K562 (cell line): ENCODE measurements around the gene TUT4. TPM values are rescaled to one million over a fixed set of nuclear protein-coding genes. Genes with fewer than 3 reads are reported as not detected.

Experiments used
- BCOR ChIP-seq: fragments of 450-650 bp; IDR thresholded peaks from 2 replicates; pipeline ENCODE4 v1.6.1; 2016
- EGR1 ChIP-seq: fragments of 450-650 bp; conservative IDR thresholded peaks from 2 replicates; pipeline ENCODE4 v1.6.1; 2017; ENCODE audit warnings: mild to moderate bottlenecking
- ELF4 ChIP-seq: fragments of 450-650 bp; formaldehyde crosslinking; IDR thresholded peaks from 2 replicates; pipeline ENCODE4 v1.4.0; 2022; ENCODE audit warnings: missing genetic modification characterization
- KAT7 ChIP-seq: sonication (generic); formaldehyde crosslinking; IDR thresholded peaks from 2 replicates; pipeline ENCODE4 v1.8.0; 2022; ENCODE audit warnings: missing genetic modification reagents, mild to moderate bottlenecking, borderline replicate concordance
- MEF2A ChIP-seq: IDR thresholded peaks from 2 replicates; pipeline ENCODE4 v1.6.1; 2011; ENCODE audit warnings: low read depth, mild to moderate bottlenecking, low read length, moderate library complexity; ENCODE audit not compliant: control insufficient read depth
- SMAD3 ChIP-seq: fragments of 450-650 bp; formaldehyde crosslinking; conservative IDR thresholded peaks from 2 replicates; pipeline ENCODE4 v1.4.0; 2020; ENCODE audit warnings: mild to moderate bottlenecking
- TAF7 ChIP-seq: fragments of 450-650 bp; IDR thresholded peaks from 2 replicates; pipeline ENCODE4 v1.6.1; 2016; ENCODE audit warnings: missing genetic modification characterization, missing compliant biosample characterization
- TBL1XR1 ChIP-seq, 2 experiments: IDR thresholded peaks; 2 replicates each; pipeline ENCODE4 v1.6.1; 2012; ENCODE audit warnings: improper control_type of control experiment in 2 of 2, low read length in 2 of 2, mild to moderate bottlenecking in 1 of 2
- TEAD1 ChIP-seq, 2 experiments: fragments of 450-650 bp in 1 of 2; sonication (generic) in 1 of 2; formaldehyde crosslinking; IDR thresholded peaks; 2 replicates each; pipeline versions ENCODE4 v1.4.0 to v1.8.0; 2020 to 2022; ENCODE audit warnings: mild to moderate bottlenecking in 2 of 2, missing genetic modification reagents in 1 of 2
- ZNF41 ChIP-seq: fragments of 250-450 bp; sonication (Bioruptor Pico); conservative IDR thresholded peaks from 2 replicates; pipeline ENCODE4 v1.4.0; 2020; ENCODE audit warnings: mild to moderate bottlenecking
- ZNF780A ChIP-seq: fragments of 250-450 bp; sonication (Bioruptor Pico); IDR thresholded peaks from 2 replicates; pipeline ENCODE4 v1.5.0; 2021; ENCODE audit warnings: mild to moderate bottlenecking
- polyA plus RNA-seq, 8 experiments: library from polyadenylated mRNA; depleted of rRNA in 4 of 8; stranded (reverse) in 5 of 8; unstranded in 3 of 8; fragments of >200 nt; fragmentation: Nextera tagmentation in 2 of 8; fragmentation: Illumina TruSeq in 1 of 8; extraction: Ambion mirVana in 2 of 8; extraction: Trizol in 1 of 8; gene quantifications; 2 replicates each; pipeline versions ENCODE4 v1.2.1 to v1.2.3, GENCODE V29; 2011 to 2014; ENCODE audit warnings: inconsistent platforms in 1 of 8, missing spikeins in 1 of 8
- total RNA-seq, 7 experiments: library from RNA; depleted of rRNA in 6 of 7; stranded (reverse); fragments of >200 nt in 6 of 7; fragmentation: Illumina TruSeq in 2 of 7; extraction: Trizol in 2 of 7; gene quantifications; 2 replicates each; pipeline versions ENCODE4 v1.2.1 to v1.2.3, GENCODE V29; 2011 to 2021; ENCODE audit warnings: low replicate concordance in 1 of 7
- TF ChIP-seq, protein P1 (sequence below): fragments of 250-450 bp; sonication (Bioruptor Pico); IDR thresholded peaks from 2 replicates; pipeline ENCODE4 v1.4.0; 2020
- TF ChIP-seq, protein P2 (sequence below): fragments of 450-650 bp; IDR thresholded peaks from 2 replicates; pipeline ENCODE4 v1.7.0; 2016; ENCODE audit warnings: borderline replicate concordance
- TF ChIP-seq, protein P3 (sequence below), 2 experiments: fragments of 450-650 bp in 1 of 2; IDR thresholded peaks; 2 replicates each; pipeline ENCODE4 v1.6.1; 2011 to 2017; ENCODE audit warnings: low read depth in 2 of 2, antibody characterized with exemption in 1 of 2, borderline replicate concordance in 1 of 2, low read length in 1 of 2, mild to moderate bottlenecking in 1 of 2, mixed read lengths in 1 of 2; ENCODE audit not compliant: control insufficient read depth in 1 of 2
- TF ChIP-seq, protein P4 (sequence below), 2 experiments: fragments of 450-650 bp in 1 of 2; sonication (generic) in 1 of 2; formaldehyde crosslinking in 1 of 2; IDR thresholded peaks in 1 of 2; conservative IDR thresholded peaks in 1 of 2; 2 replicates each; pipeline versions ENCODE4 v1.6.1 to v1.8.1; 2016 to 2023; ENCODE audit warnings: mild to moderate bottlenecking in 2 of 2, moderate library complexity in 2 of 2, inconsistent platforms in 1 of 2, missing genetic modification reagents in 1 of 2

The TUT4 gene
- total and polyA plus RNA-seq, 9 of the 15 experiments (the other 6 are each of a cell fraction or from before 2014, with no cell fraction given), result 15.8 to 53.5 (median 36.7) TPM

DNA sequence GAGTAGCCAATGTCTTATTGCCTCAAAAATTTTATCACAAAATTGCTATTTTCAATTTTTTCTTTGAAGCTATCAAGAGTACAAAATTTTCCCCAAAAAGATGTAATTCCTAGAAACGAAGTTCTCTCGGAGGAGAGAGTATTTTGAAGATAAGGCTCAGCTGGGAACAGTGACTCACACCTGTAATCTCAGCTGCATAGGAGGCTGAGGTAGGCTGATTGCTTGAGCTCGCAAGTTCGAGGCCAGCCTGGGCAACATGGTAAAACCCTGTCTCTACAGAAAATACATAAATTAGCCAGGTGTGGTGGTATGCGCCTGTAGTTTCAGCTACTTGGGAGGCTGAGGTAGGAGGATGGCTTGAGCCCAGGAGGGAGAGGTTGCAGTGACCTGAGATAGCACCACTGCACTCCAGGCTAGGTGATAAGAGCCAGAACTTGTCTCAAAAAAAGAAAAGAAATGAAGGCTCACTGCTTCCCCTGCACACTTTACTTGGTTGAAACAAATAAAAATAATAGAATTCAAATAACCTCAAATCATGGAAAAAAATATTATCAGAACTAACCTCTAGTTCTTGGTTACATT lies 22.2 kb downstream of the TUT4 start (continued):
- TF ChIP-seq, protein P1, sequence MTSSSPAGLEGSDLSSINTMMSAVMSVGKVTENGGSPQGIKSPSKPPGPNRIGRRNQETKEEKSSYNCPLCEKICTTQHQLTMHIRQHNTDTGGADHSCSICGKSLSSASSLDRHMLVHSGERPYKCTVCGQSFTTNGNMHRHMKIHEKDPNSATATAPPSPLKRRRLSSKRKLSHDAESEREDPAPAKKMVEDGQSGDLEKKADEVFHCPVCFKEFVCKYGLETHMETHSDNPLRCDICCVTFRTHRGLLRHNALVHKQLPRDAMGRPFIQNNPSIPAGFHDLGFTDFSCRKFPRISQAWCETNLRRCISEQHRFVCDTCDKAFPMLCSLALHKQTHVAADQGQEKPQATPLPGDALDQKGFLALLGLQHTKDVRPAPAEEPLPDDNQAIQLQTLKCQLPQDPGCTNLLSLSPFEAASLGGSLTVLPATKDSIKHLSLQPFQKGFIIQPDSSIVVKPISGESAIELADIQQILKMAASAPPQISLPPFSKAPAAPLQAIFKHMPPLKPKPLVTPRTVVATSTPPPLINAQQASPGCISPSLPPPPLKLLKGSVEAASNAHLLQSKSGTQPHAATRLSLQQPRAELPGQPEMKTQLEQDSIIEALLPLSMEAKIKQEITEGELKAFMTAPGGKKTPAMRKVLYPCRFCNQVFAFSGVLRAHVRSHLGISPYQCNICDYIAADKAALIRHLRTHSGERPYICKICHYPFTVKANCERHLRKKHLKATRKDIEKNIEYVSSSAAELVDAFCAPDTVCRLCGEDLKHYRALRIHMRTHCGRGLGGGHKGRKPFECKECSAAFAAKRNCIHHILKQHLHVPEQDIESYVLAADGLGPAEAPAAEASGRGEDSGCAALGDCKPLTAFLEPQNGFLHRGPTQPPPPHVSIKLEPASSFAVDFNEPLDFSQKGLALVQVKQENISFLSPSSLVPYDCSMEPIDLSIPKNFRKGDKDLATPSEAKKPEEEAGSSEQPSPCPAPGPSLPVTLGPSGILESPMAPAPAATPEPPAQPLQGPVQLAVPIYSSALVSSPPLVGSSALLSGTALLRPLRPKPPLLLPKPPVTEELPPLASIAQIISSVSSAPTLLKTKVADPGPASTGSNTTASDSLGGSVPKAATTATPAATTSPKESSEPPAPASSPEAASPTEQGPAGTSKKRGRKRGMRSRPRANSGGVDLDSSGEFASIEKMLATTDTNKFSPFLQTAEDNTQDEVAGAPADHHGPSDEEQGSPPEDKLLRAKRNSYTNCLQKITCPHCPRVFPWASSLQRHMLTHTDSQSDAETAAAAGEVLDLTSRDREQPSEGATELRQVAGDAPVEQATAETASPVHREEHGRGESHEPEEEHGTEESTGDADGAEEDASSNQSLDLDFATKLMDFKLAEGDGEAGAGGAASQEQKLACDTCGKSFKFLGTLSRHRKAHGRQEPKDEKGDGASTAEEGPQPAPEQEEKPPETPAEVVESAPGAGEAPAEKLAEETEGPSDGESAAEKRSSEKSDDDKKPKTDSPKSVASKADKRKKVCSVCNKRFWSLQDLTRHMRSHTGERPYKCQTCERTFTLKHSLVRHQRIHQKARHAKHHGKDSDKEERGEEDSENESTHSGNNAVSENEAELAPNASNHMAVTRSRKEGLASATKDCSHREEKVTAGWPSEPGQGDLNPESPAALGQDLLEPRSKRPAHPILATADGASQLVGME (CRISPR knock-in tag), result no peak
- TF ChIP-seq MEF2A (no peak), SMAD3 (CRISPR knock-in tag) (no peak), BCOR (peak; percentile 75), ZNF780A (no peak), EGR1 (no peak), ZNF41 (CRISPR knock-in tag) (no peak), TEAD1 (CRISPR knock-in tag; IDR thresholded peaks at IDR 0.05) (no peak), TAF7 (tag) (no peak), ELF4 (CRISPR knock-in tag) (no peak), TBL1XR1 (IDR thresholded peaks at IDR 0.05; ENCODE audit: low read length in 2 of 2) (no peak), KAT7 (CRISPR knock-in tag) (no peak)
- TF ChIP-seq, protein P2, sequence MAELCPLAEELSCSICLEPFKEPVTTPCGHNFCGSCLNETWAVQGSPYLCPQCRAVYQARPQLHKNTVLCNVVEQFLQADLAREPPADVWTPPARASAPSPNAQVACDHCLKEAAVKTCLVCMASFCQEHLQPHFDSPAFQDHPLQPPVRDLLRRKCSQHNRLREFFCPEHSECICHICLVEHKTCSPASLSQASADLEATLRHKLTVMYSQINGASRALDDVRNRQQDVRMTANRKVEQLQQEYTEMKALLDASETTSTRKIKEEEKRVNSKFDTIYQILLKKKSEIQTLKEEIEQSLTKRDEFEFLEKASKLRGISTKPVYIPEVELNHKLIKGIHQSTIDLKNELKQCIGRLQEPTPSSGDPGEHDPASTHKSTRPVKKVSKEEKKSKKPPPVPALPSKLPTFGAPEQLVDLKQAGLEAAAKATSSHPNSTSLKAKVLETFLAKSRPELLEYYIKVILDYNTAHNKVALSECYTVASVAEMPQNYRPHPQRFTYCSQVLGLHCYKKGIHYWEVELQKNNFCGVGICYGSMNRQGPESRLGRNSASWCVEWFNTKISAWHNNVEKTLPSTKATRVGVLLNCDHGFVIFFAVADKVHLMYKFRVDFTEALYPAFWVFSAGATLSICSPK, result no peak
- TF ChIP-seq, protein P3, sequence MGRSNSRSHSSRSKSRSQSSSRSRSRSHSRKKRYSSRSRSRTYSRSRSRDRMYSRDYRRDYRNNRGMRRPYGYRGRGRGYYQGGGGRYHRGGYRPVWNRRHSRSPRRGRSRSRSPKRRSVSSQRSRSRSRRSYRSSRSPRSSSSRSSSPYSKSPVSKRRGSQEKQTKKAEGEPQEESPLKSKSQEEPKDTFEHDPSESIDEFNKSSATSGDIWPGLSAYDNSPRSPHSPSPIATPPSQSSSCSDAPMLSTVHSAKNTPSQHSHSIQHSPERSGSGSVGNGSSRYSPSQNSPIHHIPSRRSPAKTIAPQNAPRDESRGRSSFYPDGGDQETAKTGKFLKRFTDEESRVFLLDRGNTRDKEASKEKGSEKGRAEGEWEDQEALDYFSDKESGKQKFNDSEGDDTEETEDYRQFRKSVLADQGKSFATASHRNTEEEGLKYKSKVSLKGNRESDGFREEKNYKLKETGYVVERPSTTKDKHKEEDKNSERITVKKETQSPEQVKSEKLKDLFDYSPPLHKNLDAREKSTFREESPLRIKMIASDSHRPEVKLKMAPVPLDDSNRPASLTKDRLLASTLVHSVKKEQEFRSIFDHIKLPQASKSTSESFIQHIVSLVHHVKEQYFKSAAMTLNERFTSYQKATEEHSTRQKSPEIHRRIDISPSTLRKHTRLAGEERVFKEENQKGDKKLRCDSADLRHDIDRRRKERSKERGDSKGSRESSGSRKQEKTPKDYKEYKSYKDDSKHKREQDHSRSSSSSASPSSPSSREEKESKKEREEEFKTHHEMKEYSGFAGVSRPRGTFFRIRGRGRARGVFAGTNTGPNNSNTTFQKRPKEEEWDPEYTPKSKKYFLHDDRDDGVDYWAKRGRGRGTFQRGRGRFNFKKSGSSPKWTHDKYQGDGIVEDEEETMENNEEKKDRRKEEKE (IDR thresholded peaks at IDR 0.05; ENCODE audit: borderline replicate concordance in 1 of 2, control insufficient read depth in 1 of 2, low read depth in 2 of 2, low read length in 1 of 2), result no peak
- TF ChIP-seq, protein P4, sequence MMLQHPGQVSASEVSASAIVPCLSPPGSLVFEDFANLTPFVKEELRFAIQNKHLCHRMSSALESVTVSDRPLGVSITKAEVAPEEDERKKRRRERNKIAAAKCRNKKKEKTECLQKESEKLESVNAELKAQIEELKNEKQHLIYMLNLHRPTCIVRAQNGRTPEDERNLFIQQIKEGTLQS (IDR thresholded peaks at IDR 0.05), result peak; percentile 86
- TF ChIP-seq, protein P4 (CRISPR knock-in tag; conservative IDR thresholded peaks at IDR 0.05), result no peak; the same call in 1 of the 2 replicates
